PC-9 (cell line): ENCODE measurements around the gene STXBP2.

Experiments used
- CTCF ChIP-seq: fragments of 200-600 bp; sonication (generic); conservative IDR thresholded peaks from 2 replicates; pipeline ENCODE4 v1.6.1; 2017; ENCODE audit warnings: mixed run types, antibody characterized with exemption, mild to moderate bottlenecking, moderate library complexity
- EZH2 ChIP-seq: fragments of 200-600 bp; sonication (generic); IDR thresholded peaks from 2 replicates; pipeline ENCODE4 v1.8.0; 2017; ENCODE audit warnings: antibody characterized with exemption, low read depth

GRCh38 chr19:7633698-7634097 is 3.2 kb upstream of the STXBP2 start, which contains the start of gene PCP2:
- TF ChIP-seq CTCF, result no peak
- no peak for TF ChIP-seq EZH2
